Lower lobe of right lung (tissue), 2 donors: ENCODE data around the gene SLC19A1. TPM values are rescaled to one million over a fixed set of nuclear protein-coding genes. Genes with fewer than 3 reads are reported as not detected.

ENCODE experiments used
- ATAC-seq, 2 donors: fragments of 200-7000 bp; cut with Tn5 transposase; one replicate each; pipeline ENCODE4 v1.9.1; 2020 to 2022; ENCODE audit warnings: mild to moderate bottlenecking in 2 of 2, moderate library complexity in 2 of 2
- DNase-seq: peaks from one replicate; pipeline ENCODE4 v3.0.0-alpha.2; 2020
- H3K27ac ChIP-seq: fragments of 200-600 bp; one replicate; pipeline ENCODE4 v1.8.0; 2022
- H3K27me3 ChIP-seq: fragments of 200-600 bp; one replicate; pipeline ENCODE4 v1.8.0; 2022; ENCODE audit warnings: low read depth
- H3K36me3 ChIP-seq: fragments of 200-600 bp; one replicate; pipeline ENCODE4 v1.8.0; 2022; ENCODE audit warnings: mild to moderate bottlenecking
- H3K4me1 ChIP-seq: fragments of 200-600 bp; one replicate; pipeline ENCODE4 v1.8.0; 2022
- H3K4me3 ChIP-seq: fragments of 200-600 bp; one replicate; pipeline ENCODE4 v1.8.0; 2022; ENCODE audit warnings: mild to moderate bottlenecking
- H3K9me3 ChIP-seq: fragments of 200-600 bp; one replicate; pipeline ENCODE4 v1.8.0; 2022
- CTCF ChIP-seq: fragments of 200-600 bp; IDR thresholded peaks from one replicate; pipeline ENCODE4 v1.8.0; 2022; ENCODE audit warnings: antibody characterized with exemption, mild to moderate bottlenecking
- intact Hi-C: fragments of 100-400 bp; cut with DNase I; formaldehyde crosslinking; loops from one replicate; pipeline ENCODE4 v1.11.0; 2022
- total RNA-seq: library from RNA; stranded (reverse); fragmentation: NEBNext Ultra II Directional; extraction: Animal tissue kit (Norgen Biotek cat#: 25700); gene quantifications from one replicate; pipeline ENCODE4 v1.2.1, GENCODE V29; 2021
- donor health status: DM: no; HTN: yes; CAD: no; lungs with severe emphysema.

Gene SLC19A1
- total RNA-seq, 1 donor from 2014 or later = 50.7 TPM

- no peaks in the 10 kb centered on the region for H3K36me3 ChIP-seq
- H3K4me3 ChIP-seq = no peak overlapping the region
- no peak for TF ChIP-seq CTCF
- H3K27ac ChIP-seq = no peak overlapping the region
- no peaks in the 10 kb centered on the region for H3K9me3 ChIP-seq
- DNase-seq (peak; percentile 39), ATAC-seq (no peak)
- no peaks in the 10 kb centered on the region for H3K27me3 ChIP-seq
- intact Hi-C loops = no loop called here
- peaks cover 18% of the 10 kb centered on the region for H3K4me1 ChIP-seq
These were observed 2.2 kb downstream of the SLC19A1 start for GRCh38 chr21:45539796-45540600.

- Histone ChIP-seq H3K4me1 (peaks cover 25% of the 10 kb centered on the region), H3K27ac (no peak overlapping the region), H3K36me3 (no peaks in the 10 kb centered on the region), H3K27me3 (no peaks in the 10 kb centered on the region), H3K9me3 (no peaks in the 10 kb centered on the region), H3K4me3 (no peak overlapping the region)
- DNase-seq (peak; percentile 36), ATAC-seq (no peak)
- intact Hi-C loops = no loop called here
- TF ChIP-seq CTCF = no peak
These were observed 3.0 kb downstream of the SLC19A1 start for GRCh38 chr21:45539046-45539795.

- peaks cover 32% of the 10 kb centered on the region for H3K4me1 ChIP-seq
- DNase-seq = peak; percentile 41
These were observed 3.7 kb downstream of the SLC19A1 start for GRCh38 chr21:45538381-45539045.

GRCh38 chr21:45537746-45538291, 4.4 kb downstream of the SLC19A1 start:
- DNase-seq (peak; percentile 39), ATAC-seq (no peak)
- Histone ChIP-seq H3K9me3 (no peaks in the 10 kb centered on the region), H3K4me1 (peaks cover 29% of the 10 kb centered on the region), H3K36me3 (no peaks in the 10 kb centered on the region), H3K27ac (no peak overlapping the region), H3K27me3 (no peaks in the 10 kb centered on the region), H3K4me3 (no peak overlapping the region)
- TF ChIP-seq CTCF = no peak
- intact Hi-C loops = no loop called here

More at GRCh38 chr21:45538381-45539045, 3.7 kb downstream of the SLC19A1 start:
- Histone ChIP-seq H3K9me3 (no peaks in the 10 kb centered on the region), H3K27ac (no peak overlapping the region), H3K27me3 (no peaks in the 10 kb centered on the region), H3K4me3 (no peak overlapping the region), H3K36me3 (no peaks in the 10 kb centered on the region)
- intact Hi-C loops = no loop called here
- no peak for TF ChIP-seq CTCF
- no peak for ATAC-seq

GRCh38 chr21:45537111-45537745, 5.0 kb downstream of the SLC19A1 start:
- no peaks in the 10 kb centered on the region for H3K27me3 ChIP-seq
- H3K36me3 ChIP-seq = no peaks in the 10 kb centered on the region
- H3K4me1 ChIP-seq = peaks cover 27% of the 10 kb centered on the region
- no peak overlapping the region for H3K4me3 ChIP-seq
- DNase-seq (peak; percentile 44), ATAC-seq (no peak)
- intact Hi-C loops = no loop called here
- no peak for TF ChIP-seq CTCF
- no peaks in the 10 kb centered on the region for H3K9me3 ChIP-seq
- H3K27ac ChIP-seq = no peak overlapping the region
